Peyer's patch (tissue), 4 donors: ENCODE results near the gene SLC40A1.

ENCODE experiments used
- POLR2A ChIP-seq, 2 donors: fragments of 450-650 bp; IDR thresholded peaks; one replicate each; pipeline ENCODE4 v1.5.1; 2017; ENCODE audit warnings: antibody characterized with exemption in 2 of 2, mild to moderate bottlenecking in 2 of 2, moderate library complexity in 2 of 2
- TF ChIP-seq, protein P1 (sequence below), 6 experiments: fragments of 450-650 bp in 4 of 6; fragments of 200-600 bp in 2 of 6; sonication (generic) in 1 of 6; IDR thresholded peaks; one replicate each; pipeline ENCODE4 v1.5.1; 2017 to 2019; ENCODE audit warnings: antibody characterized with exemption in 6 of 6, mild to moderate bottlenecking in 3 of 6, moderate library complexity in 1 of 6

DNA sequence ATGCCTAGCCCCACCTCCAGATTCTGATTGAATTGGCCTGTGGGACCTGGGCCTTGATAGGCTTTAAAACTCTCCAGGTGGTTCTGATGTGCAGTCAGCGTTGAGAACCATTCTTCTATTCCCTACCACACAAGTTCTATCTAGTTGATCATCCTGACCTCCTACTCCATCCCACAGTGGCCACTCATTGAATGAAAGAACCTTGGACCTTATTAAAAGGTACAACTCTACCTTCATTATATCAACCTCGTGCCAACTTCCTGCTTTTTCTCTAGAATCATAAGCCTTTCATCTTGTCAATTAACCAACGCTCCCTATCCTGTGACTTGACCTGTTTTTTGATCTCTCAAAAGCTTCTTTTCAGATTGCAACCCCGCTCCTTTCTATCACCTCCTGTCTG lies 55.8 kb downstream of the SLC40A1 start:
- TF ChIP-seq, protein P1, sequence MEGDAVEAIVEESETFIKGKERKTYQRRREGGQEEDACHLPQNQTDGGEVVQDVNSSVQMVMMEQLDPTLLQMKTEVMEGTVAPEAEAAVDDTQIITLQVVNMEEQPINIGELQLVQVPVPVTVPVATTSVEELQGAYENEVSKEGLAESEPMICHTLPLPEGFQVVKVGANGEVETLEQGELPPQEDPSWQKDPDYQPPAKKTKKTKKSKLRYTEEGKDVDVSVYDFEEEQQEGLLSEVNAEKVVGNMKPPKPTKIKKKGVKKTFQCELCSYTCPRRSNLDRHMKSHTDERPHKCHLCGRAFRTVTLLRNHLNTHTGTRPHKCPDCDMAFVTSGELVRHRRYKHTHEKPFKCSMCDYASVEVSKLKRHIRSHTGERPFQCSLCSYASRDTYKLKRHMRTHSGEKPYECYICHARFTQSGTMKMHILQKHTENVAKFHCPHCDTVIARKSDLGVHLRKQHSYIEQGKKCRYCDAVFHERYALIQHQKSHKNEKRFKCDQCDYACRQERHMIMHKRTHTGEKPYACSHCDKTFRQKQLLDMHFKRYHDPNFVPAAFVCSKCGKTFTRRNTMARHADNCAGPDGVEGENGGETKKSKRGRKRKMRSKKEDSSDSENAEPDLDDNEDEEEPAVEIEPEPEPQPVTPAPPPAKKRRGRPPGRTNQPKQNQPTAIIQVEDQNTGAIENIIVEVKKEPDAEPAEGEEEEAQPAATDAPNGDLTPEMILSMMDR (IDR thresholded peaks at IDR 0.05), result no peak
- TF ChIP-seq POLR2A (IDR thresholded peaks at IDR 0.05), result no peak
